Cardiac muscle cell (in vitro differentiated cells and primary cell): ENCODE data around the gene CTPS2. TPM values are rescaled to one million over a fixed set of nuclear protein-coding genes. Genes with fewer than 3 reads are reported as not detected.
"Not testable (repeated sequence)": the region's sequence is repeated elsewhere in the genome, so short reads cannot be mapped to it uniquely, and the experiment has no call there.

Experiments used
- DNase-seq, 2 donors: peaks; one replicate each; pipeline versions ENCODE4 v3.0.0 to v3.0.0-alpha.2; 2010 to 2017; ENCODE audit warnings: low read depth in 1 of 2, low spot score in 1 of 2
- H3K27ac ChIP-seq: fragments of 200-600 bp; sonication (generic); 2 replicates; pipeline ENCODE4 v1.5.1; 2016
- H3K27me3 ChIP-seq: fragments of 200-600 bp; sonication (generic); 2 replicates; pipeline ENCODE4 v1.6.0; 2016; ENCODE audit warnings: control low read depth
- H3K36me3 ChIP-seq: fragments of 200-600 bp; sonication (generic); 2 replicates; pipeline ENCODE4 v1.5.1; 2016; ENCODE audit warnings: control low read depth
- H3K4me1 ChIP-seq: fragments of 200-600 bp; sonication (generic); 2 replicates; pipeline ENCODE4 v1.8.1; 2017; ENCODE audit warnings: low read depth, mild to moderate bottlenecking, mixed run types
- H3K4me3 ChIP-seq: fragments of 200-600 bp; sonication (generic); 2 replicates; pipeline ENCODE4 v1.5.1; 2016; ENCODE audit warnings: mild to moderate bottlenecking
- H3K9me3 ChIP-seq: fragments of 200-600 bp; sonication (generic); 2 replicates; pipeline ENCODE4 v1.5.1; 2017; ENCODE audit warnings: low read depth, mild to moderate bottlenecking, control low read depth
- polyA plus RNA-seq: library from polyadenylated mRNA; unstranded; fragments of >200 nt; fragmentation: Nextera tagmentation; extraction: Ambion mirVana; gene quantifications from 2 replicates; pipeline ENCODE4 v1.2.1, GENCODE V29; 2016
- total RNA-seq: library from RNA; depleted of rRNA; stranded (reverse); fragments of >200 nt; gene quantifications from 2 replicates; pipeline ENCODE4 v1.2.3, GENCODE V29; 2016
- TF ChIP-seq, protein P1 (sequence below): IDR thresholded peaks from 2 replicates; pipeline ENCODE4 v1.5.1; 2012; ENCODE audit warnings: low read depth, mild to moderate bottlenecking, low read length

The CTPS2 gene
- total and polyA plus RNA-seq, 2 experiments from 2014 or later: 37.4 to 51.0 TPM

DNA sequence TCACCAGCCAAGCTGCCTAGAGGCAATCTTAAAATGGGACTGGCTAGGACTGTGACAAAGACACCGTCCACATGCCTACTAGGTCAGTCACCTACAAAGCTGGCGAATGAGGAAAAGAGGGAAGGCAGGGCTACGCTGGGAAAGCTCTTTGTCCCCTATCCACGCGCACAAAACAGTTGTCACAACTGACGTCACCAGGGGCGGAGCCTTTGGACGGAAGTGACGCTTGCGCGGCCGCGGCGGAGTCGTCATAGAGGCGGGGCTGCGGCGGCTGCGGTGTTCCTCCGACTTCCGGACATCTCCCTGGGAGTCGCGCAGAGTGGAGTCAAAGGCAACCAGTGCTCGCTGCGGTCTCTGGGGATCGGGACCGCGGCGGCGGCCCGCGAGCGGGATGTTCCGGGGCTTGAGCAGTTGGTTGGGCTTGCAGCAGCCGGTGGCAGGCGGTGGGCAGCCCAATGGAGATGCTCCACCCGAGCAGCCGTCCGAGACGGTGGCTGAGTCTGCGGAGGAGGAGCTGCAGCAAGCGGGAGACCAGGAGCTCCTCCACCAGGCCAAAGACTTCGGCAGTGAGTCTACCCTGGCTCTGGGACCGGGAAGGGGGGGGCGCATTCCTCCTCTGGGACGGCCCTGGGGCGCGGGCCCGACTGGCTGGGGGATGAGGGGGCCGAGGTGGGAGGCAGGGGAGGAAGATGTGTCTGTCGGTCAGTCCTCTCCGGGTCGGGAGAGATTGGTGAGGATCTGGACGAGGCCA, 7.0 kb upstream of the CTPS2 start, which contains the start of gene SYAP1:
Gene SYAP1, plus strand, starts transcription at position 279 of the 751 bp plus-strand sequence. Its CDS starts 113 bp downstream, at position 392.
- Histone ChIP-seq H3K36me3 (no peaks in the 10 kb centered on the region), H3K27ac (peak within 1 kb of the TSS; percentile 100), H3K4me1 (peaks cover 13% of the 10 kb centered on the region), H3K4me3 (peak within 1 kb of the TSS; percentile 70), H3K27me3 (no peaks in the 10 kb centered on the region), H3K9me3 (no peaks in the 10 kb centered on the region)
- TF ChIP-seq, protein P1, sequence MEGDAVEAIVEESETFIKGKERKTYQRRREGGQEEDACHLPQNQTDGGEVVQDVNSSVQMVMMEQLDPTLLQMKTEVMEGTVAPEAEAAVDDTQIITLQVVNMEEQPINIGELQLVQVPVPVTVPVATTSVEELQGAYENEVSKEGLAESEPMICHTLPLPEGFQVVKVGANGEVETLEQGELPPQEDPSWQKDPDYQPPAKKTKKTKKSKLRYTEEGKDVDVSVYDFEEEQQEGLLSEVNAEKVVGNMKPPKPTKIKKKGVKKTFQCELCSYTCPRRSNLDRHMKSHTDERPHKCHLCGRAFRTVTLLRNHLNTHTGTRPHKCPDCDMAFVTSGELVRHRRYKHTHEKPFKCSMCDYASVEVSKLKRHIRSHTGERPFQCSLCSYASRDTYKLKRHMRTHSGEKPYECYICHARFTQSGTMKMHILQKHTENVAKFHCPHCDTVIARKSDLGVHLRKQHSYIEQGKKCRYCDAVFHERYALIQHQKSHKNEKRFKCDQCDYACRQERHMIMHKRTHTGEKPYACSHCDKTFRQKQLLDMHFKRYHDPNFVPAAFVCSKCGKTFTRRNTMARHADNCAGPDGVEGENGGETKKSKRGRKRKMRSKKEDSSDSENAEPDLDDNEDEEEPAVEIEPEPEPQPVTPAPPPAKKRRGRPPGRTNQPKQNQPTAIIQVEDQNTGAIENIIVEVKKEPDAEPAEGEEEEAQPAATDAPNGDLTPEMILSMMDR: no peak
- peak; percentile 97 to 99 for DNase-seq

DNA sequence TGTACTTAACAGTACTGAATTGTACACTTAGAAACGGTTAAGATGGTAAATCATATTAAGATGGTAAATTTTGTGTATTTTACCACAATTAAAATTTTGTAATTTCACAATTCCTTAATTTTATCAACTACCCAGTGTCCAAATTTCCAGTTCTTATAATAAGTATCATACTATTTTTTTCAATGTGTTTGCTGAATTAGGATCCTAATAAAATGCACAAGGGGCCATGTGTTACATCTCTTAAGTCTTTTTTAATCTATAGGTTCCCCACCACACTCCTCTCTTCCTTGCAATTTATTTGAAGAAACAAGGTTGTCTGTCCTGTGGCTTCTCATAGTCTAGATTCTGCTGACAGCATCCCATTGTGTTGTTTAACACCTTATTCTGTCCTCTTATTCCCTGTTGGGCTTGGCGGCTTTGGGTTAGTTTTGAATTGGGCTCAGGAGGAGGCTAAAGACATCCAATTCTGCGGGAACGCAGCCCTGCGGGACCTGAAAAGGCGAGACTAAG, 6.4 kb upstream of the CTPS2 start:
- TF ChIP-seq, protein P1: no peak
- Histone ChIP-seq H3K4me3 (peak overlapping the region; percentile 70), H3K36me3 (no peaks in the 10 kb centered on the region), H3K9me3 (no peaks in the 10 kb centered on the region), H3K27ac (peak overlapping the region; percentile 100), H3K4me1 (peaks cover 13% of the 10 kb centered on the region), H3K27me3 (no peaks in the 10 kb centered on the region)
- DNase-seq: no peak

DNA sequence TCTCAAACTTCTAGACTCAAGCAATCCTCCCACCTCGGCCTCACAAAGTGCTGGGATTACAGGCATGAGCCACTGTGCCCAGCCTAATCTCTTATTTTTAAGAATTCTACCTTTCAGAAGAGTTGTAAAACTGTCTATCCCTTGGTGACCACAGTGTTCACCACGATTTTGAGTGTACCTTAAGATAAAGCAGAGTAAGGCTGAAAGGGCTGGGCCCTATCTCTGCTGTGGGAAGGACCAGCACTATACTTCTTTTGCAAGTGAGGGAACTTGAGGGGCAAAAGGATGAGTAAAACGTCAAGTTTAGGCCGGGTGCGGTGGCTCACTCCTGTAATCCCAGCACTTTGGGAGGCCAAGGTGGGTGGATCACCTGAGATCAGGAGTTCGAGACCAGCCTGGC, 4.0 kb upstream of the CTPS2 start:
- H3K27me3 ChIP-seq, DNase-seq, H3K27ac ChIP-seq, H3K9me3 ChIP-seq, H3K4me3 ChIP-seq, H3K36me3 ChIP-seq: not testable (repeated sequence)
- H3K4me1 ChIP-seq: peaks cover 10% of the 10 kb centered on the region

DNA sequence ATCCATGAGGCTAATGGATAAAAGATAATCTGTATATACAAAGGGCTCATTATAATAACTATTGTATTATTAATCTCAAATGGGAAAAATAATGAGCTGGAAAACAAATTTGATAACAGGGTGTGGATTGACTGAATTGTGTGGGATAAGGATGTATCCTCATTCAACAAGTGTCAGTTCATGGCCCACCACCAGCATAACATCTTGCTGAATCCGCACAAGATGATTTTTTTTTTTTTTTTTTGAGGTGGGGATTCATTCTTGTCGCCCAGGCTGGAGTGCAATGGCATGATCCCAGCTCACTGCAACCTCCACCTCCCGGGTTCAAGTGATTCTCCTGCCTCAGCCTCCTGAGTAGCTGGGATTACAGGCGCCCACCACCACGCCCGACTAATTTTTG, 3.2 kb upstream of the CTPS2 start:
- H3K9me3 ChIP-seq, DNase-seq, H3K27me3 ChIP-seq, H3K4me3 ChIP-seq, H3K36me3 ChIP-seq, H3K27ac ChIP-seq: not testable (repeated sequence)
- H3K4me1 ChIP-seq: peaks cover 15% of the 10 kb centered on the region

DNA sequence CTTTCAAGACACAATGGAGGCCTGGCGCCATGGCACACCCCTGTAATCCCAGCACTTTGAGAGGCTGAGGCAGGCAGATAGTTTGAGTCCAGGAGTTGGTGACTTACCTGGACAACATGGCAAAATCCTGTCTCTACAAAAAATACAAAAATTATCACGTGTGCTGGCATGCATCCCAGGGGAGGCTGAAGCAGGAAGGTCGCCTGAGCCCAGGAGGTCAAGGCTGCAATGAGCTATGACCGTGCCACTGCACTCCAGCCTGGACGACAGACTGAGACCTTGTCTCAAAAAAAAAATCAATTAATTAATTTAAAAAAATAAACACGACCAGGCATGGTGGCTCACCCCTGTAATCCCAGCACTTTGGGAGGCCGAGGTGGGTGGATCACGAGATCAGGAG, 2.0 kb upstream of the CTPS2 start:
- Histone ChIP-seq H3K4me1 (peaks cover 10% of the 10 kb centered on the region), H3K36me3 (no peaks in the 10 kb centered on the region), H3K27me3 (no peaks in the 10 kb centered on the region), H3K9me3 (no peaks in the 10 kb centered on the region), H3K27ac (no peak overlapping the region), H3K4me3 (no peak overlapping the region)
- TF ChIP-seq, protein P1: no peak
- DNase-seq: no peak

DNA sequence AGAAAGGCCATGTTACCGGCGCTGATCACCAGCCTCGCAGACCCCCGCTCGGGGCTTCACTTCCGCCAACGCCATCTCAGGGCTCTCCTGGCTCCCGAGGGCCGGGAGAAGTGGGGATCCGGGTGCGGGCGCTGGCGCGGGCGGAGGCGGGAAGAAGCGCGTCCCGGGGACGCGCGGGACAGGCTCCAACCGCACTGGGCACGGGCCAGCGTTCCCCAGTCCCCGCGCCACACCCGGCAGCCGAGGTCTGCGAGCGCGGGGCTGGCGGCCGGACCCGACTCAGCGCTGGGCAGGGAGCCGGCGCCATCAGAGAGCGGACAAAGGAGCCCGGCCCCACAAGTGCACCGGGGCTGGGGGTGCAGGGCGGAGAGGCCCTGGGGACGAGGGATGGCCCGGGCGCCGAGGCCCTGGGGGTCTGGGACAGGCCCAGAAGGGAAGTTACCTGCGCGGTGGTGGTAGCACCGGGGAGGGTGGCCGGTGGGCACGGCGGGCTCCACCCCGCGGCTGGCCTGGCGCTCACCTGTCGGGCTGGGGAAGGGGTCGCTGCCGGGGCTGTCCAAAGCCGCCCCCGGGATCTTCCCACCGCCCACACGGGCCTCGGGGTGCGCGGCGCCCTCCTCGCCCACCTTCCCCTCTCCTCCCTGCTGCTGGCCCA, 449 bp downstream of the CTPS2 start:
- H3K27me3 ChIP-seq: no peaks in the 10 kb centered on the region
- H3K27ac ChIP-seq: peak overlapping the region; percentile 71
- TF ChIP-seq, protein P1: no peak
- peak in 1 of 2 donors; percentile 51 for DNase-seq
- no peaks in the 10 kb centered on the region for H3K36me3 ChIP-seq
- peaks cover 7% of the 10 kb centered on the region for H3K4me1 ChIP-seq
- no peaks in the 10 kb centered on the region for H3K9me3 ChIP-seq
- H3K4me3 ChIP-seq: peak overlapping the region; percentile 88
